GM10266 (cell line): Measurements from ENCODE around the gene ACSL4.

Experiments
- DNase-seq: peaks from one replicate; pipeline ENCODE4 v3.0.0; 2012; ENCODE audit errors: extremely low spot score
- TF ChIP-seq, protein P1 (sequence below): IDR thresholded peaks from 2 replicates; pipeline ENCODE4 v1.5.1; 2012; ENCODE audit warnings: mild to moderate bottlenecking, low read depth; ENCODE audit not compliant: control insufficient read depth, insufficient read depth; ENCODE audit errors: missing control alignments

The ACSL4 gene

DNA sequence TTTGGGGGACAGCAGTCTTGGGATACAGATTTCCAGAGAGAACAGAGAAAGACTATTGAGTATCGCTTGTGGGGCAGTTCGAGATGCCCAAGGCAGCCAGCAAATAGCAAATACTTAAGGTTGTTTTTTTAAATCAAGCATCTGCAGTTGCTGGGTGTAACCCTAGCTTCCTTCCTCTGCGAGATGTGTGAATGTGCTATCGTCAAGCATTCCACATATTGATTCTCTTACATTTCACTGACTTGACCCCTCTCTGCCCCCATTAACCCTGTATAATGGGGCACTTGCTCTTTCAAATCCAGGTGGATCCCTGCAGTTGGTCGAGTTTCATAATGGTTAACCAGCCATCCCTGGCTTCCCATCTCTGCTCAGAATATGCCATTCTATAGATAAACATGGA lies 131.6 kb downstream of the ACSL4 start:
- TF ChIP-seq, protein P1, sequence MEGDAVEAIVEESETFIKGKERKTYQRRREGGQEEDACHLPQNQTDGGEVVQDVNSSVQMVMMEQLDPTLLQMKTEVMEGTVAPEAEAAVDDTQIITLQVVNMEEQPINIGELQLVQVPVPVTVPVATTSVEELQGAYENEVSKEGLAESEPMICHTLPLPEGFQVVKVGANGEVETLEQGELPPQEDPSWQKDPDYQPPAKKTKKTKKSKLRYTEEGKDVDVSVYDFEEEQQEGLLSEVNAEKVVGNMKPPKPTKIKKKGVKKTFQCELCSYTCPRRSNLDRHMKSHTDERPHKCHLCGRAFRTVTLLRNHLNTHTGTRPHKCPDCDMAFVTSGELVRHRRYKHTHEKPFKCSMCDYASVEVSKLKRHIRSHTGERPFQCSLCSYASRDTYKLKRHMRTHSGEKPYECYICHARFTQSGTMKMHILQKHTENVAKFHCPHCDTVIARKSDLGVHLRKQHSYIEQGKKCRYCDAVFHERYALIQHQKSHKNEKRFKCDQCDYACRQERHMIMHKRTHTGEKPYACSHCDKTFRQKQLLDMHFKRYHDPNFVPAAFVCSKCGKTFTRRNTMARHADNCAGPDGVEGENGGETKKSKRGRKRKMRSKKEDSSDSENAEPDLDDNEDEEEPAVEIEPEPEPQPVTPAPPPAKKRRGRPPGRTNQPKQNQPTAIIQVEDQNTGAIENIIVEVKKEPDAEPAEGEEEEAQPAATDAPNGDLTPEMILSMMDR: no peak
- DNase-seq: no peak

DNA sequence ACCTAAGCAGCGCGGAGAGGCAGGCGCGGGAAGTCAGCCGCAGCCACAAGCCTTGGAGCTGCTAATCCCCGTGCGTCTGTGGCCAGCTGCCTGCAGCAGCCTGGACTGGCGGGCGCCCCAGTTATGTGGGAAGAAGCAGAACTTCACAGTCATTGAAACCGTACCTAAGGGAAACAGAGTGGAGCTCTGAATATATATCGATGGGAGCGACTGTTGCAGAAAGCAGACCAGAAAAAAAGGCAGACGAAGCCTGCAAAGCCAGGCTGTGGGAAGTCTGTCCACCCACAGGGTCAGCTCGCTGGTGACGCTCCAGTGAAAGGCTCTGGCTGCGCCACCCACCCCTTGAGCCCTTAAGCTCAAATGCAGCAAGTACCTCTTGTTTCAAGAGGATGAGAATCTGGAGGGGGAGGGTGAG lies 132.8 kb downstream of the ACSL4 start:
- TF ChIP-seq, protein P1: no peak
- DNase-seq: no peak

DNA sequence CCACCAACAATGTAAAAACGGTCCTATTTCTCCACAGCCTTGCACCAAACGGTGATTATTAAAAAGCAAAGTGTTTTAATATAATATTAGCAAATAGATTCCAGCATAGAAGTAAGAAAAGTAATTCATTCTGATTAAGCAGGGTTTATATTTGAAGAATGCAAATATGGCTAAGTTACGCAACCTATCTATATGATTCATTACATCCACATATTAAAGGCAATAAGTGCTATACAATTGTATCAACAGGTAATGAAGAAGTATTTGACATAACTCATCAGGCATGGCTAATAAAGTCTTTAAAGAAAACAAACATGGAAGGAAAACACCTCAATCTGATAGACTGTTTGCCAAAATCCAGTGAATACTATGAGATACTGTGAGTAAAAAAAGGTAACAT lies 137.0 kb downstream of the ACSL4 start:
- TF ChIP-seq, protein P1: no peak
- DNase-seq: no peak
